Astrocyte (in vitro differentiated cells and primary cell): ENCODE data around the gene KCNK15.

ENCODE experiments used
- EZH2 ChIP-seq: IDR thresholded peaks from 2 replicates; pipeline ENCODE4 v1.6.1; 2012; ENCODE audit warnings: mild to moderate bottlenecking, low read length, inconsistent platforms; ENCODE audit not compliant: insufficient read depth
- TF ChIP-seq, protein P1 (sequence below): IDR thresholded peaks from 2 replicates; pipeline ENCODE4 v1.5.1; 2011; ENCODE audit warnings: low read depth, mild to moderate bottlenecking, inconsistent platforms, low read length, moderate library complexity; ENCODE audit not compliant: insufficient read depth

DNA sequence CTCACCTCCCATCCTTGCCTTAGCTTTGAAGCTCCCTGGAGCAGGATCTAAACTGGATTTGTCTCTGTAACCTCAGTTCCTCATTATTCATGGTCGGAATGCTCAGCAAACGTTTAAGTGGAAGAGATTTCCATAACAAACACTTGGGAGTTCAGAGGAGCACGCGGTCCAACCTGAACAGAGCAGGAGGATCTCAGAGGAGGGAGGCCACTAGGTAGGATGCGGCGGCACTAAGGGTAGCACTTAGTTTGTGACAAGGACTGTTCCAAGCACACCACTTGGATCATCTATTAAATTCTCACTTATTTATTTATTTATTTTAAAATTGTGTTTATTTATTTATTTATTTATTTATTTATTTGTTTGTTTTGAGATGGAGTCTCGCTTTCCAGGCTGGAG, 43.8 kb upstream of the KCNK15 start:
- TF ChIP-seq, protein P1, sequence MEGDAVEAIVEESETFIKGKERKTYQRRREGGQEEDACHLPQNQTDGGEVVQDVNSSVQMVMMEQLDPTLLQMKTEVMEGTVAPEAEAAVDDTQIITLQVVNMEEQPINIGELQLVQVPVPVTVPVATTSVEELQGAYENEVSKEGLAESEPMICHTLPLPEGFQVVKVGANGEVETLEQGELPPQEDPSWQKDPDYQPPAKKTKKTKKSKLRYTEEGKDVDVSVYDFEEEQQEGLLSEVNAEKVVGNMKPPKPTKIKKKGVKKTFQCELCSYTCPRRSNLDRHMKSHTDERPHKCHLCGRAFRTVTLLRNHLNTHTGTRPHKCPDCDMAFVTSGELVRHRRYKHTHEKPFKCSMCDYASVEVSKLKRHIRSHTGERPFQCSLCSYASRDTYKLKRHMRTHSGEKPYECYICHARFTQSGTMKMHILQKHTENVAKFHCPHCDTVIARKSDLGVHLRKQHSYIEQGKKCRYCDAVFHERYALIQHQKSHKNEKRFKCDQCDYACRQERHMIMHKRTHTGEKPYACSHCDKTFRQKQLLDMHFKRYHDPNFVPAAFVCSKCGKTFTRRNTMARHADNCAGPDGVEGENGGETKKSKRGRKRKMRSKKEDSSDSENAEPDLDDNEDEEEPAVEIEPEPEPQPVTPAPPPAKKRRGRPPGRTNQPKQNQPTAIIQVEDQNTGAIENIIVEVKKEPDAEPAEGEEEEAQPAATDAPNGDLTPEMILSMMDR, result no peak
- TF ChIP-seq EZH2, result no peak
